Testis (tissue), 2 donors: ENCODE measurements around the gene PRM3.

Experiments used
- POLR2A ChIP-seq: fragments of 450-650 bp; IDR thresholded peaks from one replicate; pipeline ENCODE4 v1.6.1; 2017; ENCODE audit warnings: antibody characterized with exemption, mild to moderate bottlenecking, moderate library complexity
- TF ChIP-seq, protein P1 (sequence below), 3 experiments: fragments of 450-650 bp in 2 of 3; fragments of 200-600 bp in 1 of 3; sonication (generic) in 1 of 3; IDR thresholded peaks; one replicate each; pipeline ENCODE4 v1.5.1; 2016 to 2019; ENCODE audit warnings: antibody characterized with exemption in 3 of 3, mild to moderate bottlenecking in 2 of 3, moderate library complexity in 1 of 3

DNA sequence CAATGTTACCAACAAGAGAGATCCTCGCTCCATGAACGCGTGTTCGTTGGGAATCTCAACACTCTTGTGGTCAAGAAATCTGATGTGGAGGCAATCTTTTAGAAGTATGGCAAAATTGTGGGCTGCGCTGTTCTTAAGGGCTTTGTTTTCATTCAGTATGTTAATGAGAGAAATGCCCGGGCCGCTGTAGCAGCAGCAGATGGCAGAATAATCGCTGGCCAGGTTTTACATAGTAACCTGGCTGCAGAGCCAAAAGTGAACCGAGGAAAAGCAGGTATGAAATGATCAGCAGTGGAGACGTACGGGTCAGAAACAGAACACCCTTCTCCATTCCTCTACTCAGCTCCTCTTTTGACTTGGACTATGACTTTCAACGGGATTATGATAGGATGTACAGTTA lies 30.8 kb downstream of the PRM3 start:
- TF ChIP-seq, protein P1, sequence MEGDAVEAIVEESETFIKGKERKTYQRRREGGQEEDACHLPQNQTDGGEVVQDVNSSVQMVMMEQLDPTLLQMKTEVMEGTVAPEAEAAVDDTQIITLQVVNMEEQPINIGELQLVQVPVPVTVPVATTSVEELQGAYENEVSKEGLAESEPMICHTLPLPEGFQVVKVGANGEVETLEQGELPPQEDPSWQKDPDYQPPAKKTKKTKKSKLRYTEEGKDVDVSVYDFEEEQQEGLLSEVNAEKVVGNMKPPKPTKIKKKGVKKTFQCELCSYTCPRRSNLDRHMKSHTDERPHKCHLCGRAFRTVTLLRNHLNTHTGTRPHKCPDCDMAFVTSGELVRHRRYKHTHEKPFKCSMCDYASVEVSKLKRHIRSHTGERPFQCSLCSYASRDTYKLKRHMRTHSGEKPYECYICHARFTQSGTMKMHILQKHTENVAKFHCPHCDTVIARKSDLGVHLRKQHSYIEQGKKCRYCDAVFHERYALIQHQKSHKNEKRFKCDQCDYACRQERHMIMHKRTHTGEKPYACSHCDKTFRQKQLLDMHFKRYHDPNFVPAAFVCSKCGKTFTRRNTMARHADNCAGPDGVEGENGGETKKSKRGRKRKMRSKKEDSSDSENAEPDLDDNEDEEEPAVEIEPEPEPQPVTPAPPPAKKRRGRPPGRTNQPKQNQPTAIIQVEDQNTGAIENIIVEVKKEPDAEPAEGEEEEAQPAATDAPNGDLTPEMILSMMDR (IDR thresholded peaks at IDR 0.05), result no peak
- TF ChIP-seq POLR2A, result no peak
